GM12878 (cell line): ENCODE results near the gene RHEB. TPM values are rescaled to one million over a fixed set of nuclear protein-coding genes. Genes with fewer than 3 reads are reported as not detected.

Source experiments
- ATAC-seq: fragments of 200-7000 bp; cut with Tn5 transposase; 3 replicates; pipeline ENCODE4 v1.9.1; 2020; ENCODE audit warnings: mild to moderate bottlenecking, moderate library complexity
- BruUV-seq: library from RNA; stranded (reverse); fragments of 400-500 nt; replicated peaks from 2 replicates; lab custom pipeline; 2021; lab: Mats Ljungman, UMichigan
- CTCF ChIA-PET: fragments of 300-600 bp; sonication (Branson Sonifier 250); formaldehyde crosslinking; extraction: SDS; loops from one replicate; lab custom pipeline; 2021; ENCODE audit warnings: inconsistent platforms; lab: Yijun Ruan, JAX
- POLR2A ChIA-PET: fragments of 350-600 bp; formaldehyde crosslinking; extraction: SDS; loops from one replicate; lab custom pipeline; 2021; ENCODE audit warnings: inconsistent platforms; lab: Charles Lee
- RAD21 ChIA-PET: fragments of 300-600 bp; sonication (Branson Sonifier 250); formaldehyde crosslinking; loops from one replicate; lab custom pipeline; 2023; ENCODE audit warnings: antibody characterized with exemption; ENCODE audit not compliant: unreplicated experiment; lab: Charles Lee
- SMC1A ChIA-PET: fragments of 300-600 bp; sonication (Branson Sonifier 250); formaldehyde crosslinking; loops from one replicate; lab custom pipeline; 2023; ENCODE audit not compliant: unreplicated experiment, uncharacterized antibody; lab: Charles Lee
- DNase-seq: peaks from one replicate; pipeline ENCODE4 v3.0.0-alpha.2; 2011; ENCODE audit warnings: low read depth, low spot score
- FAIRE-seq: peaks from 3 replicates; lab custom pipeline; 2011; peaks lifted over from hg19 to GRCh38; lab: Jason Lieb, UNC
- H2AFZ ChIP-seq: 2 replicates; pipeline ENCODE4 v1.6.0; 2011; ENCODE audit warnings: low read depth, low read length, control low read depth; ENCODE audit not compliant: control insufficient read depth
- H3K27ac ChIP-seq: 2 replicates; pipeline ENCODE4 v1.5.1; 2011; ENCODE audit warnings: control low read depth; ENCODE audit not compliant: control insufficient read depth, insufficient read depth
- H3K27me3 ChIP-seq, 2 experiments: replicated peaks in 1 of 2; 2 replicates each; pipeline versions ENCODE4 v1.6.0 to v1.6.1; 2011; ENCODE audit warnings: low read length in 1 of 2; ENCODE audit not compliant: control insufficient read depth in 2 of 2, insufficient read depth in 2 of 2
- H3K36me3 ChIP-seq, 2 experiments: 2 replicates each; pipeline ENCODE4 v1.5.1; 2011; ENCODE audit warnings: low read length in 1 of 2; ENCODE audit not compliant: control insufficient read depth in 2 of 2, insufficient read depth in 2 of 2
- H3K4me1 ChIP-seq: 2 replicates; pipeline ENCODE4 v1.6.1; 2011; ENCODE audit warnings: mild to moderate bottlenecking, low read length, moderate library complexity, mixed read lengths; ENCODE audit not compliant: control insufficient read depth, insufficient read depth
- H3K4me2 ChIP-seq: 2 replicates; pipeline ENCODE4 v1.6.0; 2011; ENCODE audit warnings: control low read depth; ENCODE audit not compliant: control insufficient read depth, insufficient read depth
- H3K4me3 ChIP-seq: fragments of 200-600 bp; sonication (generic); 2 replicates; pipeline ENCODE4 v1.5.1; 2016
- H3K79me2 ChIP-seq: 2 replicates; pipeline ENCODE4 v1.6.0; 2011; ENCODE audit warnings: low read length; ENCODE audit not compliant: control insufficient read depth, insufficient read depth
- H3K9ac ChIP-seq: 2 replicates; pipeline ENCODE4 v1.8.0; 2011; ENCODE audit warnings: low read length, control low read depth, mixed read lengths; ENCODE audit not compliant: control insufficient read depth, insufficient read depth
- H3K9me3 ChIP-seq: replicated peaks from 3 replicates; pipeline ENCODE4 v1.5.1; 2011; ENCODE audit warnings: mild to moderate bottlenecking, low read length; ENCODE audit not compliant: control insufficient read depth, insufficient read depth
- H4K20me1 ChIP-seq: 2 replicates; pipeline ENCODE4 v1.6.0; 2011; ENCODE audit not compliant: control insufficient read depth, insufficient read depth
- CHD2 ChIP-seq: IDR thresholded peaks from 2 replicates; pipeline ENCODE4 v1.6.1; 2011; ENCODE audit warnings: low read depth, low read length, improper control_type of control experiment, borderline replicate concordance
- MEF2A ChIP-seq: IDR thresholded peaks from 2 replicates; pipeline ENCODE4 v1.6.1; 2011; ENCODE audit warnings: low read depth, mild to moderate bottlenecking, low read length, moderate library complexity; ENCODE audit not compliant: insufficient read depth
- NFYA ChIP-seq: IDR thresholded peaks from 2 replicates; pipeline ENCODE4 v1.6.1; 2011; ENCODE audit warnings: low read depth, mild to moderate bottlenecking, low read length, improper control_type of control experiment, borderline replicate concordance
- TAF1 ChIP-seq: IDR thresholded peaks from 2 replicates; pipeline ENCODE4 v1.6.1; 2011; ENCODE audit warnings: mild to moderate bottlenecking, low read depth, low read length, borderline replicate concordance
- WGBS: methylation state at CpG from one replicate; pipeline ENCODE4 v1.1.6; 2016; ENCODE audit warnings: low lambda C conversion rate; ENCODE audit not compliant: insufficient replicate concordance, insufficient coverage; ENCODE audit errors: missing lambda C conversion rate; 5-methylcytosine and 5-hydroxymethylcytosine counted together
- in situ Hi-C: fragments of 300-500 bp; cut with MboI; formaldehyde crosslinking; loops from 9 replicates; pipeline ENCODE4 v1.14.3; 2018; ENCODE audit warnings: mixed read lengths
- intact Hi-C: fragments of 100-400 bp; cut with micrococcal nuclease; formaldehyde crosslinking; loops from one replicate; pipeline ENCODE4 v1.14.2; 2022; ENCODE audit not compliant: unreplicated experiment
- polyA plus RNA-seq, 11 experiments: library from polyadenylated mRNA; depleted of rRNA in 4 of 11; unstranded in 6 of 11; stranded (reverse) in 5 of 11; fragments of >200 nt; fragmentation: Nextera tagmentation in 4 of 11; fragmentation: Illumina TruSeq in 1 of 11; extraction: Ambion mirVana in 4 of 11; extraction: Trizol in 1 of 11; gene quantifications; 1 replicate in 1 of 11; 2 replicates in 10 of 11; pipeline versions ENCODE4 v1.2.1 to v1.2.3, GENCODE V29; 2011 to 2016; ENCODE audit warnings: inconsistent platforms in 2 of 11, missing spikeins in 2 of 11, low read depth in 1 of 11
- total RNA-seq, 4 experiments: library from RNA; depleted of rRNA in 3 of 4; stranded (reverse); fragments of >200 nt in 3 of 4; fragmentation: Illumina TruSeq in 1 of 4; extraction: Trizol in 1 of 4; gene quantifications; 2 replicates each; pipeline versions ENCODE4 v1.2.1 to v1.2.3, GENCODE V29; 2013 to 2021

Gene RHEB
- total and polyA plus RNA-seq, 10 of the 15 experiments (the other 5 are each of a cell fraction or from before 2014, with no cell fraction given), result 6.2 to 67.8 (median 38.0) TPM

DNA sequence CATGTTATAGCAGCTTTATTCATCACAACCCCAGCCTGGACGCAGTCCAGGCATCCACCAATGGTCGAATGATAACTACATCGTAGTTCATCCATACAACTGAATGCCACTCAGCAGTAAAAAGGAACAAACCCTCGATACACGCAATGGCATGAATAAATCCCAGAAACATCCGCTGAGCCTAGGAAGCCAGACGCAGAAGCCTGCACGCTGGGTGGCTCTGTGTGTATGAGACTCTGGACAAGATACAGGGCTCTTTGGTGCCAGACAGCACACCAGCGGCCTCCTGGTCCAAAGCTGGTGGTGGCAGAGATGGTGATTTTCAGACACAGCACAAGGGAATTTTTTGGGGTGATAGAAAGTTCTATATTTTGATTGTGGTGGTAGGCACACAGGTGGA, 69.7 kb downstream of the RHEB start:
- FAIRE-seq, result no peak
- ChIA-PET RAD21 (interaction anchor here (2.8 kb wide), 1 partner anchor 82 kb away, joined by 14 read pairs; no protein-coding TSS in a partner anchor), CTCF (interaction anchor here (1.5 to 3.1 kb wide), 9 partner anchors 21 to 310 kb away, joined by 4 to 25 read pairs (median 9); no protein-coding TSS in a partner anchor), POLR2A (no interaction called here), SMC1A (interaction anchor here (1.5 to 3.8 kb wide), 3 partner anchors 21 to 183 kb away, joined by 4 to 14 read pairs (median 8); no protein-coding TSS in a partner anchor)
- Histone ChIP-seq H3K4me1 (no peaks in the 10 kb centered on the region; the same call in 1 of the 2 replicates), H4K20me1 (no peaks in the 10 kb centered on the region), H2AFZ (no peak overlapping the region), H3K36me3 (no peaks in the 10 kb centered on the region), H3K79me2 (no peaks in the 10 kb centered on the region), H3K9me3 (no peaks in the 10 kb centered on the region), H3K27me3 (no peaks in the 10 kb centered on the region; a peak in 1 of 4 replicates), H3K4me2 (no peak overlapping the region), H3K27ac (no peak overlapping the region), H3K9ac (no peak overlapping the region), H3K4me3 (no peak overlapping the region)
- intact Hi-C loops, result loop anchor here (2.0 kb wide), 1 partner anchor 309 kb away; no protein-coding TSS in a partner anchor
- TF ChIP-seq TAF1 (no peak), NFYA (no peak), MEF2A (no peak), CHD2 (no peak)
- no peak for ATAC-seq
- WGBS, result 72% methylated on average over 9 of the region's 9 CpGs
- no TSS peak for BruUV-seq
- no peak for DNase-seq
- in situ Hi-C loops, result loop anchor here (5.0 to 10.0 kb wide), 2 partner anchors 68 to 85 kb away; no protein-coding TSS in a partner anchor
